Tibial nerve (tissue), 3 donors: Measurements from ENCODE around the gene MORN3.

ENCODE experiments used
- POLR2A ChIP-seq, 2 donors: fragments of 450-650 bp; IDR thresholded peaks; one replicate each; pipeline ENCODE4 v1.6.1; 2017; ENCODE audit warnings: antibody characterized with exemption in 2 of 2, mild to moderate bottlenecking in 2 of 2, moderate library complexity in 2 of 2
- TF ChIP-seq, protein P1 (sequence below), 5 experiments: fragments of 200-600 bp in 3 of 5; fragments of 450-650 bp in 2 of 5; sonication (generic) in 3 of 5; IDR thresholded peaks; one replicate each; pipeline ENCODE4 v1.5.1; 2016 to 2019; ENCODE audit warnings: antibody characterized with exemption in 5 of 5, mild to moderate bottlenecking in 3 of 5, moderate library complexity in 2 of 5

DNA sequence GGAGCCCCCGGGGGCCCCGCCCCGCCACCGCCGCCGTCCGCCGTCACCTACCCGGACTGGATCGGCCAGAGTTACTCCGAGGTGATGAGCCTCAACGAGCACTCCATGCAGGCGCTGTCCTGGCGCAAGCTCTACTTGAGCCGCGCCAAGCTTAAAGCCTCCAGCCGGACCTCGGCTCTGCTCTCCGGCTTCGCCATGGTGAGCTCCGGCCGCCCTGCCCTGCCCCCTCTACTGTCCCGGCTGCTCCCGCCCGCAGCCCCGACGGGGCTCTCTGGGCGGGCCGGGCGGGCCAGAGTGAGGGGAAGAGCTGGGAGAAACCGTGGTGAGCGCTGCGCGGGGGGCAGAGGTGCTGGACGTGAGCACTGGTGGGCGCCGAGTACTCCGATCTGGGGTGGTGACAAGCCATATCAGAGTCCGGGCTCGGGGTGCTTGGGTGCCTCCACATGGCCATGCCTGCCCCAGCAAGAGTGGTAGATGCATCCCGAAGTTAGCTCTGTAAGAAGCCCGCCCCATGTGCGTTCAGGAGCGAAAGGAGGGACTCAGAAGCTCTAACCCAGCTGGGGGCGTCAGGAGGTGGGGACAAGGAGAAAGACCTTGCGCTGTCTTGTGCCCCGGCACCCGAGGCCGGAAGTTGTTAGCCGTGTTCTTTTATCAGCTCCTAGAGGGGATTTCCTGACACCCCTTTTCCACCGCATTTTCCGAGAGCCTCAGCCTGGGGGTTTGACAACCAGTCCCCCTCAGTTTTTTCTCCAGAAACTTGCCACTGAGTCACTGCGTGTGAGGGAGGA lies 42.4 kb downstream of the MORN3 start:
- no peak for TF ChIP-seq POLR2A (IDR thresholded peaks at IDR 0.05)
- TF ChIP-seq, protein P1, sequence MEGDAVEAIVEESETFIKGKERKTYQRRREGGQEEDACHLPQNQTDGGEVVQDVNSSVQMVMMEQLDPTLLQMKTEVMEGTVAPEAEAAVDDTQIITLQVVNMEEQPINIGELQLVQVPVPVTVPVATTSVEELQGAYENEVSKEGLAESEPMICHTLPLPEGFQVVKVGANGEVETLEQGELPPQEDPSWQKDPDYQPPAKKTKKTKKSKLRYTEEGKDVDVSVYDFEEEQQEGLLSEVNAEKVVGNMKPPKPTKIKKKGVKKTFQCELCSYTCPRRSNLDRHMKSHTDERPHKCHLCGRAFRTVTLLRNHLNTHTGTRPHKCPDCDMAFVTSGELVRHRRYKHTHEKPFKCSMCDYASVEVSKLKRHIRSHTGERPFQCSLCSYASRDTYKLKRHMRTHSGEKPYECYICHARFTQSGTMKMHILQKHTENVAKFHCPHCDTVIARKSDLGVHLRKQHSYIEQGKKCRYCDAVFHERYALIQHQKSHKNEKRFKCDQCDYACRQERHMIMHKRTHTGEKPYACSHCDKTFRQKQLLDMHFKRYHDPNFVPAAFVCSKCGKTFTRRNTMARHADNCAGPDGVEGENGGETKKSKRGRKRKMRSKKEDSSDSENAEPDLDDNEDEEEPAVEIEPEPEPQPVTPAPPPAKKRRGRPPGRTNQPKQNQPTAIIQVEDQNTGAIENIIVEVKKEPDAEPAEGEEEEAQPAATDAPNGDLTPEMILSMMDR (IDR thresholded peaks at IDR 0.05), result peak in 1 of 5 experiments; percentile 16
